GM03348 (cell line): ENCODE data around the gene MPC1.
"Not testable (repeated sequence)": the region's sequence is repeated elsewhere in the genome, so short reads cannot be mapped to it uniquely, and the experiment has no call there.

Experiments
- DNase-seq: peaks from one replicate; pipeline ENCODE4 v3.0.0; 2012; ENCODE audit warnings: low spot score

Gene MPC1

GRCh38 chr6:166406197-166406596, 23.5 kb upstream of the MPC1 start:
- no peak for DNase-seq

- DNase-seq: no peak
Observed at GRCh38 chr6:166405386-166405785, 22.6 kb upstream of the MPC1 start.

- peak; percentile 74 for DNase-seq
Observed at GRCh38 chr6:166402582-166403277, 20.0 kb upstream of the MPC1 start.

- peak; percentile 86 for DNase-seq
Observed at GRCh38 chr6:166400649-166401250, 18.0 kb upstream of the MPC1 start.

DNA sequence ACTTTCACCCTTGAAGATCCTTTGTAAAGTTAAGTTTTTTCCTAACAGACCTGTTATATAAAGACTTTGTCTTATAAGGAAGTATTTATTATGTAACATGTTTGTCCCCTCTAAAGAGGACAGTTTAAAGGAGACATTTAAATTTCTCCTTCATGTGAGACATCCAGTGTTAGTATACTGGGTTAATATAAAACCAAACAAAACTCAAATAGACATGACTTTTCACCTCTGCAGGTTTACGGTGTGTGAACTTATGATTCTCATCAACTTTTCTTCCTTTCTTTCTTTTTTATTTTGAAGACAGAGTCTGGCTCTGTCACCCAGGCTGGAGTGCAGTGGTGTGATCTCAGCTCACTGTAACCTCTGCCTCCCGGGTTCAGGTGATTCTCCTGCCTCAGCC, 17.4 kb upstream of the MPC1 start:
- no peak for DNase-seq

DNA sequence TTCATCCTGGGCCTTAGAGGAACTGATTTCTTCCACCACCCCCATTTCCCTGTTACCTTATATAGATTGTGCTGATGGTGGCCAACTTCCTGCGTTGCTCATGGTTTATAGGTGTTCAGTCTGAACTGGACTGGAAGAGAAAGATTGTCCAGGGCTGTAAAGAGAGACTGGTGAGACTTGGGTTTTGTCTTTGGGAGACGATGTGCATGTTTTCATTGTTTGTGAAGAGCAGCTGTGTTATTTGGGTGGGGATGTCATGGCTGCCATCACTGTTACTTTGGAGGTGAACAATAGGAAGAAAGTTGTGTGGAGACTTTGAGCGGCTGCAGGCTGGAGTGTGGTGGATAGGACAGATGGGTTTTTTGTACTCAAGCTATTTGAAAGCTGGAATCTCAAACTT, 15.6 kb upstream of the MPC1 start:
- no peak for DNase-seq

GRCh38 chr6:166397849-166398248, 15.1 kb upstream of the MPC1 start:
- no peak for DNase-seq

DNA sequence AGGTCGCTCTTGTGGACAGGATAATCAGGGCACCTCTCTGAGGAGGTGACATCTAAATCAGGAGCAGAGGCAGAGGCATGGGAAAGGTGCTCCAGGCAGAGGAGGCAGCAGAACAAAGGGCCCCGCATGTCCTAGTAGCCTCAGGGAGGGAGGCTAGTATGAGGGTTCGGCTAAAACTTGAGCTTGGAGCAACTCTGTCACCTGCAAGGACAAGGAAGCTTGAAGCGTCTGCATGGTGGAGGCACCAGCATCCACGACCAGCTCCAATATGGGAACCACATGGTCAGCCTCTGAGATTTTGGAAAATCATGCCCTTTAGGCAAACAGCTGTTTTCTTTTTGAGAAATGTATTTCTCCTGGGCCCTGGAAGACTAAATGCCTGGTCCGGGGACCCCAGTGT, 13.0 kb upstream of the MPC1 start:
- DNase-seq: no peak

DNA sequence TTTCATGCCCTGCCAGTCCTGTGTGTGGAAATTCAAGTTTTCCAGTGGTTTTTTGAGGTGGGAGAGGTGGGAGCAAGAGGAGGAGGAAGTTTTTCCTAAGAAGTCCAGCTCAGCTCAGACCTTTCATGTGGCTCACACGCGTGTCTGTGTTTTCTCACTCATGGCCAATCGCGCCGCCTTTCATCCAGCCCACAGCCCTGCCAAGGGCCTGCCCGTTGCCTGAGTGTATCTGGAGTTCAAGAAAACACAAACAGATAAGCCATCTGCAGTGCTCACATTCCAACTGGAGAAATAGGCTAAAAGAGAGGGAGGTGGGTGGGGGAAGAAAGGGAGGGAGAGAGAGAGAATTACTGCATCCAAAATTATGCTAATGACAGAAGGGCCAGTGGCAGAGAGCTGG, 12.6 kb upstream of the MPC1 start:
- no peak for DNase-seq

DNA sequence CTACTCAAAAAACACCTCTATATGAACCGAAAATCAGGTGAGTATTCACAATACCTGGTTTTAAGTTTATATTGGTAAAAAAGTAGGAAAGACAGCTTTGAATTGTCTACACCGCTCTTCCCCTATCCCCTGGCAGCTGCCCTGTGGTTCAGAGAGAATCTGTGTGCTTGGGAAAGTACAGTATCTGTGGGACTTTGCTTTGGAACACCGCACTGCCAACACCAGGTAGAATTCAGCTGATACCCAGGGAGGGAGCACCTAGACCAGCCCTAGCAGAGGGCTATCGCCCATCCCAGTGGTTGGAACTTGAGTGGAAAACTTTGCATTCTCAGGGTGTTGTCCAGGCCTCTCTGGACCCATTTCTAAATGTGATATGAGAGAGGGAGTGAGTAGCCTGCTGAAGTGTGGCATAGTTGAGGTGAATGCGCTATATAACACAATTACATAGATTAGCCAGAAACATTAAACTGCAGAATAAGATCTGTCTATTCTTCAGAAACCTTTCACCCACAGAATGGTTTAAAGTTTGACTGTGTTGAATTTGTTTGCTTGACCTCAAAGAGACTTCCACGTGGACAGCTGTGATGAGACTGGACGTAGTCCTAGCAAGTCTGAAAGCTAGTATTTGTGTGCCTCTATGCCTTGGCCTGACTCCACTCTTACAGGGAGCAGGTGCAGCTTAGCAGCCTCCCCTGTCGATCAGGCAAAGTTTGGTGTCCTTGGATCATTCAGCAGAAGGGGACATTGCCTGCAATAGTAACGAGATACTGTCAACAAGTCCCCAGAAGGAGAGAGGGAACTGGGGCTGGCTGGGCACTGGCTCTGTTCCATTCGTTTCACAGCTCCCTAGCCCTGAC, 11.5 kb upstream of the MPC1 start:
- DNase-seq: no peak

GRCh38 chr6:166393535-166393823, 10.7 kb upstream of the MPC1 start:
- DNase-seq: no peak

GRCh38 chr6:166392755-166393534, 10.2 kb upstream of the MPC1 start:
- not testable (repeated sequence) for DNase-seq

GRCh38 chr6:166389119-166389518, 6.4 kb upstream of the MPC1 start:
- no peak for DNase-seq

- no peak for DNase-seq
Observed at GRCh38 chr6:166388290-166389004, 5.7 kb upstream of the MPC1 start.

- DNase-seq: no peak
Observed at GRCh38 chr6:166387642-166388289, 5.0 kb upstream of the MPC1 start.

DNA sequence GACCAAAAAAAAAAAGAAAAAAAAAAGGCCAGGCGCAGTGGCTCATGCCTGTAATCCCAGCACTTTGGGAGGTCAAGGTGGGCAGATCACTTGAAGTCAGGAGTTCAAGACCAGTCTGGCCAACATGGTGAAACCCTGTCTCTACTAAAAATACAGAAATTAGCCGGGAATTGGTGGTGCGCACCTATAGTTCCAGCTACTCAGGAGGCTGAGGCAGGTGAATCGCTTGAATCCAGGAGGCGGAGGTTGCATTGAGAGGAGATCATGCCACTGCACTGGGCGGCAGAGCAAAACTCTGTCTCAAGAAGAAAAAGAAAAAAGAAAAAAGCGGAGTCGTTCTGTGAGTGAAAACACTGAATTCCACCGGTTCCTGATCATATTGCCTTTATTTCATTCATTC, 4.4 kb upstream of the MPC1 start:
- not testable (repeated sequence) for DNase-seq

- DNase-seq: no peak
Observed at GRCh38 chr6:166386111-166386510, 3.4 kb upstream of the MPC1 start.

DNA sequence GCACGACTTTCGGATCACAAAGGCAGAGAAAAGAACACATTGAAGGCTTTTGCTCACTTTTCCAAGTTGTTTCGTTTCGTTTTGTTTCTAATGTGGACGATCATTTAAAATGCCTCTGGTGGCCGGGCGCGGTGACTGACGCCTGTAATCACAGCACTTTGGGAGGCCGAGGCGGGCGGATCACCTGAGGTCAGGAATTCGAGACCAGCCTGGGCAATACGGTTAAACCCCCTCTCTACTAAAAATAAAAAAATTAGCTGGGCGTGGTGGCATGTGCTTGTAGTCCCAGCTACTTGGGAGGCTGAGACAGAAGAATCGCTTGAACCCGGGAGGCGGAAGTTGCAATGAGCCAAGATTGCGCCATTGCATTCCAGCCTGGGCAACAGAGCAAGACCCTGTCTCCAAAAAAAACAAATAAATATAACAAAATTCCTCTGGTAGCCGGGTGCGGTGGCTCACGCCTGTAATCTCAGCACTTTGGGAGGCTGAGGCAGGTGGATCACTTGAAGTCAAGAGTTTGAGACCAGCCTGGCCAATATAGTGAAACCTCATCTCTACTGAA, 1.1 kb upstream of the MPC1 start:
- DNase-seq: not testable (repeated sequence)

- DNase-seq: no peak
Observed at GRCh38 chr6:166382500-166382932, 224 bp downstream of the MPC1 start.

DNA sequence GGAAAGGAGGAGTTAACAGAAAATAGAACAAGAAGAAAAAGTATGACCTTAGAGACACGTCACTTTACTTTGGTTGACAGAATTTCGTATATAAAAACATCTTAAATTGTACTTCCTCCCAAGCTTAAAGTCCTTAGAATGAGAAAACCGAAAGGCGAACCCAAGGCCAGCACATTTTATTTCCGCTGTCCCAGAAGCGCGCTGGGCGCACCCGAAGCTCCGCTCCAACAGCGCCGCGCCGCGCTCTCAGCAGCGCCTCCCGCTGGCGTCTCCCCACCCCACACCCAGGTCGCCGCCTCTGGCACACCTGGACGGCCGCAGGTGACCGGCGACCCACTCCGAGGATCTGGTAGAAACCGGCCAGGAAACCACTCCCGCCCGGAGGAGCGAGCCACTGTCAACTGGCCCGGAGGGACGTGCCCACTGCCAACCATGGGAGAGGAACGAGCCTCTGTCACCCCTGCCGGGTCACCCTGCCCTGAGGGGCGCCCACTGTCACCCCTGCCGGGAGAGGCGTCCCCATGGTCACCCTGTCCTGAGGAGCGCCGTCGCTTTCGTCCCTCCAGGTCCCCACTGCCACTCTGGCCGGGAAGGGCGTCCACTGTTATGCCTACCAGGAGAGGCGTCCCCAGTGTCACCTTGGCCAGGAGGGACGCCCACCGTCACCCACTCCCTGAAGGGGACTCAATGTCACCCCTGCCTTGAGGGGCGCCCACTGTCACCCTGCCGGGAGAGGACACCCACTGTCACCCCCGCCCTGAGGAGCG, 824 bp downstream of the MPC1 start:
- peak; percentile 78 for DNase-seq
